Activated T-cell treated with anti-CD3 and anti-CD28 coated beads, Interleukin-2, amount 50 U/mL, for 4 hours (primary cell): ENCODE results near the gene SLC22A16. TPM values are rescaled to one million over a fixed set of nuclear protein-coding genes. Genes with fewer than 3 reads are reported as not detected.

ENCODE experiments used
- ATAC-seq, 2 donors: fragments of 200-7000 bp; cut with Tn5 transposase; one replicate each; pipeline ENCODE4 v1.10.0; 2021
- DNase-seq: peaks from one replicate; pipeline ENCODE4 v3.0.0-alpha.2; 2020
- H3K27me3 Mint-ChIP-seq: one replicate; pipeline ENCODE4 v1.8.0; 2021; ENCODE audit warnings: low read depth, mixed read lengths
- H3K36me3 Mint-ChIP-seq: one replicate; pipeline ENCODE4 v1.8.0; 2022; ENCODE audit warnings: mixed read lengths; ENCODE audit not compliant: insufficient read depth
- H3K4me1 Mint-ChIP-seq: one replicate; pipeline ENCODE4 v1.8.0; 2021; ENCODE audit warnings: low read depth, mixed read lengths
- H3K4me3 Mint-ChIP-seq: one replicate; pipeline ENCODE4 v1.8.0; 2021; ENCODE audit warnings: mild to moderate bottlenecking, moderate library complexity, mixed read lengths
- H3K9me3 Mint-ChIP-seq: one replicate; pipeline ENCODE4 v1.8.0; 2021; ENCODE audit warnings: mixed read lengths
- total RNA-seq, 3 donors: library from RNA; stranded (reverse); gene quantifications; one replicate each; pipeline ENCODE4 v1.2.1, GENCODE V29; 2021

SLC22A16 gene
- total RNA-seq, 3 donors from 2014 or later, result not detected

- H3K36me3 Mint-ChIP-seq, result no peaks in the 10 kb centered on the region
- peaks cover 26% of the 10 kb centered on the region for H3K27me3 Mint-ChIP-seq
- DNase-seq (no peak), ATAC-seq (no peak)
- H3K4me1 Mint-ChIP-seq, result peaks cover 4% of the 10 kb centered on the region
- H3K9me3 Mint-ChIP-seq, result peaks cover 7% of the 10 kb centered on the region
- H3K4me3 Mint-ChIP-seq, result no peak overlapping the region
Observed at GRCh38 chr6:110418594-110418993, 57.8 kb downstream of the SLC22A16 start.

- Mint-ChIP-seq H3K4me1 (peaks cover 4% of the 10 kb centered on the region), H3K27me3 (peaks cover 12% of the 10 kb centered on the region), H3K4me3 (peak within 1 kb of the TSS; percentile 41), H3K9me3 (no peaks in the 10 kb centered on the region), H3K36me3 (no peaks in the 10 kb centered on the region)
- DNase-seq (no peak), ATAC-seq (no peak)
Observed at GRCh38 chr6:110415086-110415916, 61.1 kb downstream of the SLC22A16 start, which contains the start of gene DDO. TSS of gene DDO (minus strand) at chr6:110415575. CDS start at chr6:110413462, 2,113 bp downstream.

GRCh38 chr6:110414669-110415068 is 61.7 kb downstream of the SLC22A16 start:
- H3K27me3 Mint-ChIP-seq, result peaks cover 13% of the 10 kb centered on the region
- no peak for DNase-seq
- no peaks in the 10 kb centered on the region for H3K9me3 Mint-ChIP-seq
- no peaks in the 10 kb centered on the region for H3K36me3 Mint-ChIP-seq
- no peak overlapping the region for H3K4me3 Mint-ChIP-seq
- ATAC-seq, result no peak
- peaks cover 4% of the 10 kb centered on the region for H3K4me1 Mint-ChIP-seq

GRCh38 chr6:110412360-110412759 is 64.1 kb downstream of the SLC22A16 start:
- Mint-ChIP-seq H3K9me3 (no peaks in the 10 kb centered on the region), H3K27me3 (peaks cover 7% of the 10 kb centered on the region), H3K4me3 (no peak overlapping the region), H3K4me1 (peaks cover 4% of the 10 kb centered on the region), H3K36me3 (no peaks in the 10 kb centered on the region)
- ATAC-seq (no peak), DNase-seq (no peak)

GRCh38 chr6:110410511-110410910 is 65.9 kb downstream of the SLC22A16 start:
- H3K9me3 Mint-ChIP-seq, result no peaks in the 10 kb centered on the region
- H3K27me3 Mint-ChIP-seq, result peaks cover 7% of the 10 kb centered on the region
- no peak for ATAC-seq

GRCh38 chr6:110409794-110410193 is 66.6 kb downstream of the SLC22A16 start:
- Mint-ChIP-seq H3K27me3 (peaks cover 7% of the 10 kb centered on the region), H3K9me3 (no peaks in the 10 kb centered on the region), H3K4me1 (peaks cover under 1% of the 10 kb centered on the region), H3K4me3 (no peak overlapping the region), H3K36me3 (no peaks in the 10 kb centered on the region)
- no peak for DNase-seq
- no peak for ATAC-seq

More at GRCh38 chr6:110410511-110410910, 65.9 kb downstream of the SLC22A16 start:
- DNase-seq, result no peak
- Mint-ChIP-seq H3K36me3 (no peaks in the 10 kb centered on the region), H3K4me1 (peaks cover 1% of the 10 kb centered on the region), H3K4me3 (no peak overlapping the region)

GRCh38 chr6:110408901-110409300 is 67.5 kb downstream of the SLC22A16 start:
- DNase-seq (no peak), ATAC-seq (no peak)
- Mint-ChIP-seq H3K4me1 (no peaks in the 10 kb centered on the region), H3K4me3 (no peak overlapping the region), H3K36me3 (no peaks in the 10 kb centered on the region), H3K9me3 (no peaks in the 10 kb centered on the region), H3K27me3 (peaks cover 5% of the 10 kb centered on the region)

- Mint-ChIP-seq H3K9me3 (no peaks in the 10 kb centered on the region), H3K4me1 (no peaks in the 10 kb centered on the region), H3K27me3 (peaks cover 2% of the 10 kb centered on the region), H3K4me3 (no peak overlapping the region), H3K36me3 (no peaks in the 10 kb centered on the region)
- ATAC-seq (no peak), DNase-seq (no peak)
Observed at GRCh38 chr6:110404607-110405006, 71.8 kb downstream of the SLC22A16 start.

- H3K4me1 Mint-ChIP-seq, result no peaks in the 10 kb centered on the region
- H3K36me3 Mint-ChIP-seq, result no peaks in the 10 kb centered on the region
- DNase-seq (no peak), ATAC-seq (no peak)
- peaks cover 2% of the 10 kb centered on the region for H3K27me3 Mint-ChIP-seq
- H3K9me3 Mint-ChIP-seq, result no peaks in the 10 kb centered on the region
- no peak overlapping the region for H3K4me3 Mint-ChIP-seq
Observed at GRCh38 chr6:110401585-110402176, 74.7 kb downstream of the SLC22A16 start.

- Mint-ChIP-seq H3K27me3 (peaks cover 2% of the 10 kb centered on the region), H3K4me3 (no peak overlapping the region), H3K36me3 (no peaks in the 10 kb centered on the region), H3K4me1 (no peaks in the 10 kb centered on the region), H3K9me3 (no peaks in the 10 kb centered on the region)
- DNase-seq, result no peak
- no peak for ATAC-seq
Observed at GRCh38 chr6:110400208-110400607, 76.2 kb downstream of the SLC22A16 start.

- no peaks in the 10 kb centered on the region for H3K36me3 Mint-ChIP-seq
- ATAC-seq (peak in 1 of 2 donors; percentile 21), DNase-seq (no peak)
- H3K4me3 Mint-ChIP-seq, result no peak overlapping the region
- peaks cover 2% of the 10 kb centered on the region for H3K27me3 Mint-ChIP-seq
- no peaks in the 10 kb centered on the region for H3K9me3 Mint-ChIP-seq
- H3K4me1 Mint-ChIP-seq, result no peaks in the 10 kb centered on the region
Observed at GRCh38 chr6:110399219-110400071, 77.0 kb downstream of the SLC22A16 start.

- DNase-seq (no peak), ATAC-seq (no peak)
- H3K36me3 Mint-ChIP-seq, result no peaks in the 10 kb centered on the region
- no peaks in the 10 kb centered on the region for H3K9me3 Mint-ChIP-seq
- H3K4me1 Mint-ChIP-seq, result no peaks in the 10 kb centered on the region
- no peak overlapping the region for H3K4me3 Mint-ChIP-seq
- peaks cover 2% of the 10 kb centered on the region for H3K27me3 Mint-ChIP-seq
Observed at GRCh38 chr6:110398778-110399177, 77.6 kb downstream of the SLC22A16 start.

GRCh38 chr6:110395221-110395620 is 81.2 kb downstream of the SLC22A16 start:
- DNase-seq, result no peak
- no peaks in the 10 kb centered on the region for H3K27me3 Mint-ChIP-seq
- H3K9me3 Mint-ChIP-seq, result no peaks in the 10 kb centered on the region
- H3K36me3 Mint-ChIP-seq, result no peaks in the 10 kb centered on the region
- H3K4me3 Mint-ChIP-seq, result no peak overlapping the region
- H3K4me1 Mint-ChIP-seq, result peaks cover 4% of the 10 kb centered on the region
- no peak for ATAC-seq

- DNase-seq (no peak), ATAC-seq (no peak)
- Mint-ChIP-seq H3K9me3 (no peaks in the 10 kb centered on the region), H3K4me1 (peaks cover 12% of the 10 kb centered on the region), H3K36me3 (no peaks in the 10 kb centered on the region), H3K27me3 (no peaks in the 10 kb centered on the region), H3K4me3 (no peak overlapping the region)
Observed at GRCh38 chr6:110394409-110394808, 82.0 kb downstream of the SLC22A16 start.
